T-helper 22 cell (primary cell): Measurements from ENCODE around the gene HIGD1B.

ENCODE experiments used
- DNase-seq: peaks from one replicate; pipeline ENCODE4 v3.0.0-alpha.2; 2020; ENCODE audit warnings: low read depth

The HIGD1B gene

GRCh38 chr17:44837196-44837595, 10.5 kb upstream of the HIGD1B start:
- DNase-seq = no peak

- no peak for DNase-seq
Measured at GRCh38 chr17:44840274-44840673, 7.4 kb upstream of the HIGD1B start.

- no peak for DNase-seq
Measured at GRCh38 chr17:44840936-44841335, 6.7 kb upstream of the HIGD1B start.

GRCh38 chr17:44842748-44843147, 4.9 kb upstream of the HIGD1B start:
- no peak for DNase-seq

- no peak for DNase-seq
Measured at GRCh38 chr17:44844390-44844830, 3.3 kb upstream of the HIGD1B start.

GRCh38 chr17:44846206-44846605, 1.5 kb upstream of the HIGD1B start:
- no peak for DNase-seq

GRCh38 chr17:44848257-44848795, 643 bp downstream of the HIGD1B start:
- no peak for DNase-seq

- DNase-seq = no peak
Measured at GRCh38 chr17:44848961-44849489, 1.3 kb downstream of the HIGD1B start.

GRCh38 chr17:44850025-44850424, 2.3 kb downstream of the HIGD1B start:
- no peak for DNase-seq

- no peak for DNase-seq
Measured at GRCh38 chr17:44850612-44851011, 2.9 kb downstream of the HIGD1B start.

- DNase-seq = no peak
Measured at GRCh38 chr17:44854192-44854591, 6.5 kb downstream of the HIGD1B start.

GRCh38 chr17:44859701-44860100, 12.0 kb downstream of the HIGD1B start:
- DNase-seq = no peak

GRCh38 chr17:44862278-44862914, 14.7 kb downstream of the HIGD1B start:
- DNase-seq = no peak

GRCh38 chr17:44863061-44863918, 15.6 kb downstream of the HIGD1B start:
- DNase-seq = no peak

- DNase-seq = no peak
Measured at GRCh38 chr17:44864831-44865230, 17.1 kb downstream of the HIGD1B start.

- peak; percentile 31 for DNase-seq
Measured at GRCh38 chr17:44865231-44865660, 17.6 kb downstream of the HIGD1B start.

- DNase-seq = no peak
Measured at GRCh38 chr17:44865931-44866330, 18.2 kb downstream of the HIGD1B start.

- no peak for DNase-seq
Measured at GRCh38 chr17:44867841-44868240, 20.2 kb downstream of the HIGD1B start.

GRCh38 chr17:44871556-44871955, 23.9 kb downstream of the HIGD1B start:
- no peak for DNase-seq

GRCh38 chr17:44872131-44872768, 24.6 kb downstream of the HIGD1B start:
- no peak for DNase-seq

GRCh38 chr17:44875761-44876160, 28.1 kb downstream of the HIGD1B start:
- no peak for DNase-seq

- DNase-seq = no peak
Measured at GRCh38 chr17:44877121-44877520, 29.4 kb downstream of the HIGD1B start.
